ENCODE measurements around the gene OSBP2.
"Not testable (repeated sequence)": the region's sequence is repeated elsewhere in the genome, so short reads cannot be mapped to it uniquely, and the experiment has no call there.

The OSBP2 gene

GRCh38 chr22:30679895-30680690 lies 14.6 kb upstream of the OSBP2 start:
- not testable (repeated sequence) for DNase-seq (ENCODE audit: low spot score)

GRCh38 chr22:30680991-30681770 lies 13.5 kb upstream of the OSBP2 start:
- DNase-seq (ENCODE audit: low spot score), result no peak

DNA sequence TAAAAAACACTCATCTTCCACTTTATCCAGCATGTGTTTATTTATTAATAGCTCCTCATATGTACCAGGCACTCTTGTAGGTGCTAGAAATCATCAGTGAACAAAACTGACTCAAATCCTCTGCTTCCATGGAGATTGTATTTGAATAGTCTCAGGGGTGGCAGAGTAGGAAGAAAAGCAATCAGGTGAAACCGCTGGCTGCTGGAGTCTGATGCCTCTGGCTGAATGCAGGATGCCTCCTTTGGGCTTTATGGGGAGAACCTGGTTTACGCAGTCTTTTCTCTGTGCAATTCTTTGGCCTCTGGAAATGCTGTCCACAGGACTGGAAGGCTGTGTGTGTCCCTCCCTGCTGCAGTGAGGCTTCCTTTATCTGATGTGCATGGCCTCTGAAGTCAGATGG lies 12.8 kb upstream of the OSBP2 start:
- DNase-seq (ENCODE audit: low spot score), result no peak

- DNase-seq (ENCODE audit: low spot score), result no peak
Measured at GRCh38 chr22:30685178-30685577, 9.5 kb upstream of the OSBP2 start.

GRCh38 chr22:30687358-30687757 lies 7.3 kb upstream of the OSBP2 start:
- DNase-seq (ENCODE audit: low spot score), result no peak

DNA sequence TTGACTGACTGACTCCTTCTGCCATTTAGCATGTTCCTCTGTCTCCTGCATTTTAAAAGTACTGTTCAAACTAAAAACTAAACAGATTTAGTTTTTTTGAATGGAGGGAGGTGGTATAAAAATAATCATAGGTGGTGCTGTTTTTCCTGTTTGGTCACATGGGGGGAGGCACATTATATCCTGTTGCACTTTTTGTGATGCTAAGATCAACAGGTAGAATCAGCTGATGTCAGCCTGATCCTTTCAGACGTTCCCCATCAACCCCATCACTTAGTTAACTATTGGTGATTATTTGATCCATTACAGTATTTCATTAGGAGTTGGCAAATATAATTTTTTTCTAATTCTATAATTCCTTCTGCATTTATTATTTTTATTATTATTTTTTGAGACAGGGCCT lies 5.1 kb upstream of the OSBP2 start:
- DNase-seq (ENCODE audit: low spot score), result no peak

DNA sequence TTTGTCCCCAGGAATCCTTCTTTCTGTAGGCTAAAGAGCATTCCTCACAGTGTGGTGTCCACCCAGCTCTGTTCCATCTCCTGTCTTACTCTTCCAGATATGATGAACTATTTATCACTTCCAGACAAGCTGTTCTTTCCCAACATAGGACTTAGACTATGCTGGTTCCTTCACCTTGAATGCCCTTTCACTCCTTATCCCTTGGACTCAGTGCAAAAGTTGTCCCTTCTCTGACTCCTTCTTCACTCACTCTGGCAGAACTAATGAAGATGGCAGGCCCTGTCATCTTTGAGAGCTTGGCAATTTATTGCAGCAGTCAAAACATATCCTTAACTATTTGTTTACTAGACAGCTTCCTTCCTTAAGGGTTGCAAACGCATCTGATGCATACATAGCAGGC lies 3.5 kb upstream of the OSBP2 start:
- DNase-seq (ENCODE audit: low spot score), result no peak

DNA sequence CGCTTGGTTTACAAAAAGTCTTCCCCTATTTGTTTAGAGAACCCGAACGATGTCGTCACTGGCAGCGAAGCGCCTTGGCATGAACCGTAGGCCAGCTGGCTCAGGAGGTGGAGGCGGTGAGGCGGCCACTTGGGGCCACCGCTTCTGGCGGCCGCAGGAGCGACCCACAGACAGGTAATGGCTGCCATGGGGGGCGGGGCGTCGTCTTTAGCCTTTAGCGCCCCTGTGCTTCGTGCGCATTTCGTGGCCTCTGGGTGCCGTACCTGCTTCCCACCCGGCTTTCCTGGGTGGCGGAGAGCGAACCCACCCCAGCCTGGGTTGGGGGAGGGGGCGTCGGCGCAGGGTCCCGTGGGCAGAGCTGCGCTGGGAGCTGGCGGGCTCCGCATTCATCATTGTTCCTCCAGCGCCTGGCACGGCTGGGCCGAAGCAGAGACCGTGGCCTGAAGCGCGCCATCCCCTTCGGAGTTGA lies 469 bp upstream of the OSBP2 start:
- DNase-seq (ENCODE audit: low spot score), result peak; percentile 36

GRCh38 chr22:30695351-30695851 lies 727 bp downstream of the OSBP2 start:
- DNase-seq (ENCODE audit: low spot score), result no peak

DNA sequence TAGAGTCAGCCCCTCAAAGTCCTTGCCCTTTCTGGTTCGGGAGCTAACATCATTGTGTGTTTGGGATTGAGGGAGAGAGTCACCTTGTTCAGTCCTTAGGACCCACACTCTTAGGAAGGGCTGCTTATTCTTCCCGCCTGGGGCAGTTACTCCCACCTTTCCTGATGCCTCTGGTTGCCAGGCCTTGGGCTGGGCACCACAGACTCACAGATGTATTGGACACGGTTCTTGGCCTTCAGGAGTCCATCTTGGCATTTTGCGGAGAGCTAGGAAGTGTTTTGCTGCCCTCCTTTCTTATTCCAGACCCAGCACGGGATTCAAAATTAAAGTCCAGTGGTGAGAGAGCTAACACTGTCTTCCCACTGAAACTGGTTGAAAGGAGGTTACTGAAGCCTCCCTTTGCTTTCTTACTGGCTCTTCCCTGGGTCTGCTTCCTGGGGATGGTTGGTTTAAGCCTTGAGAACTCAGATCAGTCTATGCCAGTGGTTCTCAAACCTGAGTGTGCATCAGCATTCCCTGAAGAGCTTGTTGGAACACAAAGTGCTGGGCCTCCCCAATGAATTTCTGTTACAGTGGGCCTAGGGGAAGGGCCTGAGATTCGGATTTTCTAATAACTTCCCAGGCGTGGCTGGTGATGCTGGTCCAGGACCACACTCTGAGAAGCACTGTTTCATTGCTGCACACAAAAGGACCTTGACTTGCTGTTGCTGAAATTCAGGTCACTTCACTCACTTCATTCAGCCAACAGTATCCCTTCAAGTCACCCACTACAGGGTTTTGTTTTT lies 1.4 kb downstream of the OSBP2 start:
- DNase-seq (ENCODE audit: low spot score), result no peak

- DNase-seq (ENCODE audit: low spot score), result no peak
Measured at GRCh38 chr22:30697975-30698374, 3.3 kb downstream of the OSBP2 start.

GRCh38 chr22:30701872-30702271 lies 7.2 kb downstream of the OSBP2 start:
- DNase-seq (ENCODE audit: low spot score), result no peak

GRCh38 chr22:30702856-30703255 lies 8.2 kb downstream of the OSBP2 start:
- no peak for DNase-seq (ENCODE audit: low spot score)

DNA sequence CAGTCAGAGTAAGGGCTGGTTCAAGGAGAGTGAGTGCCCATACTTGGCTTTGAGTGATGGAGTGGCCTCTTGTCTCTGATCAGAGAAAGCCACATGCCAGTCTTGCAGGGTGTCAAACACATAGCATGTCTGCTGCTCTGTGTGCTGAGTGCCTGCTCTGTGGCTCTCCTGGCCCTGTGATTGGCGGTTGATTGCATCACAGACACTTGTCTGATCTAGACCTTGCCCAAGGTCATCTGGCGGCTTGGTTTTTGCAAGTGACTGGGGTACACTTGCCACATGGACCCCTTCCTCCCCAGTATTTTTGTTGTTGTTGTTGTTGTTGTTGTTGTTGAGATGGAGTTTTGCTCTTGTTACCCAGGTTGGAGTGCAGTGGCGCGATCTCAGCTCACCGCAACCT lies 10.3 kb downstream of the OSBP2 start:
- DNase-seq (ENCODE audit: low spot score), result no peak

DNA sequence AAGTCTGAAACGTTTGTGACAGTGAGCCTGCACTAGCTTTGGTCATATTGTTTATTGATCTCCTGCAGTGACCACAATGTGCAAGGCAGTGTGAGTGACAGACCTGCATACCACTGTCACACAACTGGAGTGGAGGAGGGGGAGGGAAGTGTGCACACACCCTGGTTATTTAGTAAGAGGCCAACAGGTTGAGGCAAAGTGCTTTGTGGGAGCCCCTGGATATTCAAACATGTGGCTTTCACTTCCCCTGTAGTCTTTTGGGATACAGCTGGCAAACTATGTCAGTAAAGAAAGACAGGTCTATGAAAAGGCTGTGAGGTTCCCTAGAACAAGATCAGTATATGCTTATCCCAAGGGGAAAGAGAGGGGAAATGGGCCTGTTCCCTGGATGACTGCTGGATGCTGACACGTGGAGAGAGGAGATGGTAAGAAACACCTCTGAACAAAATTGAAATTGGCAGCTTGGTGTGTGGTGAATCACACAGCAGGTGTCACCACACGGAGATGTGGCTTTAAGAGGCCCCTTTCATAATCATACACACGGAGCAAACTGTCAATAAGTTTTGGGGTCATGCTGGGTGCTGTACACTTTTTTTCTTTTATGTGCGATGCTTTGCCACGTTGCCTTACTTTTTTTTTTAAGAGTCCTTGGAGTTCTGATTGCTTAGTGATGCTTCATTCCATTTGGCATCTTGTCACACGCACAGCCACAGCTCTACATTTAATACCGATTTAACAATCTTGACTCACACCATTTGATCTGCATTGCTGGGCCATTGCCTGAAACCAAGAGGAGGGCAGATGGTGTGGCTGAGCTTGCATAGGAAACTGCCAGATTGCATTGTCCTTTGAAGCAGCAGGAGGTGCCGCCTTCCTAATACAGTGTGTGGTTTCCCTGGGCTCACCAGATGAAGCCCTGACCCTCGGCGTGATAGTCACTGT lies 11.3 kb downstream of the OSBP2 start:
- DNase-seq (ENCODE audit: low spot score), result peak; percentile 7

DNA sequence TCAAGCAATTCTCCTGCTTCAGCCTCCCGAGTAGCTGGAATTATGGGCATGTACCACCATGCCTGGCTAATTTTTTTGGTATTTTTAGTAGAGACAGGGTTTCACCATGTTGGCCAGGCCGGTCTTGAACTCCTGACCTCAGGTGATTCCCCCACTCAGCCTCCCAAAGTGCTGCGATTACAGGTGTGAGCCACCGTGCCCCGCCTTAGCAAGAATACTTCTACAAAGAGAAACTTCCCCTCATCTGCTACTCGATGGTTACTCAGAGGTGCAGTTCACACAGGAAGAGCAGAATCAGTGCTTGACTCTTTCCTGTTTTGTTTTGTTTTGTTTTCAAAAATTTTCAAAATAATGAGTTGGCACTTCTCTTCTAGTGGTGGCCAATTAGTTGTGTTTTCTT lies 15.3 kb downstream of the OSBP2 start:
- DNase-seq (ENCODE audit: low spot score), result peak; percentile 60

- no peak for DNase-seq (ENCODE audit: low spot score)
Measured at GRCh38 chr22:30712094-30712493, 17.4 kb downstream of the OSBP2 start.

GRCh38 chr22:30714062-30714461 lies 19.4 kb downstream of the OSBP2 start:
- DNase-seq (ENCODE audit: low spot score), result no peak

DNA sequence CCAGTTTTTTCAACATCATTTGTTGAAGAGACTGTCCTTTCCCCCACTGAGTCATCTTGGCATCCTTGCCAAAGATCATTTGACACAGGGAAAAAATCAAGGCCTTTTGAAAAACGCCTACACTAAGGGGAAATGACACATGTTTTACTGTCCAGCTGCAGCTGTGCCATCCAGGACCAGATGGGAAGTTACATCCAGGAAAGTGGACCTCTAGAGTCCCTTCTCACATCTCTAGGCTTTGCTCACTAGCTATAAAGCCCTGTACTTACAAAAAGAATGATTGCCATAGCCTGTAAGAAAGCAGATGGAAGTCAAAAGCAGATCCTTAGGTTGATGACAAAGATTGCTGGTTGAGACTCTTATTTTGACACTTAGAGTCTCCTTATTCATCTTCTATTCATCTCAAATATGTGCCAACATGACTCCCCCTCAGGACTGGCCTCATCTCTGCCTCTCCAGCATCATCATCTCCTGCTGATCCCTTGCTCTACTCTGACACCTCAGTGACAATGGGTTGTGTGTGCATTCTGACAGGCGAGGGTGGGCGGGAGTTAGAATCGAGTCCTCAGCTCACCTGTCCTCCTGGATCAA lies 22.8 kb downstream of the OSBP2 start:
- no peak for DNase-seq (ENCODE audit: low spot score)

- DNase-seq (ENCODE audit: low spot score), result no peak
Measured at GRCh38 chr22:30717952-30718351, 23.3 kb downstream of the OSBP2 start.

GRCh38 chr22:30718491-30718890 lies 23.8 kb downstream of the OSBP2 start:
- DNase-seq (ENCODE audit: low spot score), result no peak
